ENCODE data around the gene PTTG1IP.

PTTG1IP gene

DNA sequence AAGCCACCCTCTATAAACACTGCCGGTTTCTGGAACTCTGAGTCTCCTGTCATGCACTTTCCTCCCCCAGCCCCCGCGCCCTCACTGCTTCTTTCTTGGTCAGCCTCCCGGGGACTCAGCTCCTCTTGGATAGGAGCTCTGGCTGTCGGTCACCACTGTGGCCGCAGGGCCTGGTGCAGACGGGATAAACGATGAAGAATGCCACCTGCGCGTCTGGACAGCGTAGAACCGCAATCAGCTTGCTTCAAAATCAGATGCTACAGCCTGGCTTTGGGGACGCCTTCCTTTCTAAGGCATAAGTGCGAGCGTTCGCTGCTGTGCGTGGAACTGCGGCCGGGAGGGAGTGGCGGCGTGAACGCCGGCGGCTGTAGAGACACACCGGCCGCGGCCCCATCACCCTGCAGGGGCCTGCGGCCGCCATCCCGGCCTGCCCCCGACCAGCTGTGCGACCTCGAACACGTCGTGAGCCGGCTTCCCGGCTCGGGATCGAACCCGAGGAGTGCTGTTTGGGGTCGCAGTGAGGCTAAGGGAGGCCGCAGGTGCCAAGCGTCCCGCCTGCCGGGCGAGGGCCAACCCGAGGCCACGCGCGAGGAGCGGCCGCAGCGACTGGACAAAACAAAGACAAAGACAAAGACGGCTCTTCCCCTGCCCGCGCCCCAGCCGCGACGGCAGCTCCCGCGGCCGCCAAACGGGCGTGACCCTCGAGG lies 688 bp downstream of the PTTG1IP start:
- Histone ChIP-seq H3K9me3 (ENCODE audit: control insufficient read depth, insufficient read depth, low read length) (no peaks in the 10 kb centered on the region), H3K36me3 (ENCODE audit: insufficient read depth, low read length) (no peaks in the 10 kb centered on the region), H3K9ac (ENCODE audit: low read depth, low read length) (peak overlapping the region; percentile 82), H3K4me1 (ENCODE audit: insufficient read depth, low read length) (peaks cover 32% of the 10 kb centered on the region)

DNA sequence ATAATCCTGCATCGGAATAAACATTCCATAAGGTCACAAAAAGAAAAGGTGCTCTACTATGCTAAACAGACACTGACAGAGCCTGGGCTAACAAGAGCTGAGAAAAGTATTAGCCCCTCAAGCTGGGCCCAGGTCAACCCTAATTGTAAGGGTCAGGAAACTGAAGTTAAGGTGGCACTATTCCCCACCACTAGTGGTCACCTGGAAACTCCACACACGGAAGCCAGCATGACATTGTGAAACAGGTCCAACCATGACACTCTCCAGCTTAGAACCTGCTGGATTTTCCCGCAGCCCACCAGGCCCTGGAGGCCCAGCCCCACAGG lies 1.2 kb downstream of the PTTG1IP start:
- Histone ChIP-seq H3K9ac (ENCODE audit: low read depth, low read length) (peak overlapping the region; percentile 82), H3K4me1 (ENCODE audit: insufficient read depth, low read length) (peaks cover 37% of the 10 kb centered on the region), H3K9me3 (ENCODE audit: control insufficient read depth, insufficient read depth, low read length) (no peaks in the 10 kb centered on the region), H3K36me3 (ENCODE audit: insufficient read depth, low read length) (no peaks in the 10 kb centered on the region)

DNA sequence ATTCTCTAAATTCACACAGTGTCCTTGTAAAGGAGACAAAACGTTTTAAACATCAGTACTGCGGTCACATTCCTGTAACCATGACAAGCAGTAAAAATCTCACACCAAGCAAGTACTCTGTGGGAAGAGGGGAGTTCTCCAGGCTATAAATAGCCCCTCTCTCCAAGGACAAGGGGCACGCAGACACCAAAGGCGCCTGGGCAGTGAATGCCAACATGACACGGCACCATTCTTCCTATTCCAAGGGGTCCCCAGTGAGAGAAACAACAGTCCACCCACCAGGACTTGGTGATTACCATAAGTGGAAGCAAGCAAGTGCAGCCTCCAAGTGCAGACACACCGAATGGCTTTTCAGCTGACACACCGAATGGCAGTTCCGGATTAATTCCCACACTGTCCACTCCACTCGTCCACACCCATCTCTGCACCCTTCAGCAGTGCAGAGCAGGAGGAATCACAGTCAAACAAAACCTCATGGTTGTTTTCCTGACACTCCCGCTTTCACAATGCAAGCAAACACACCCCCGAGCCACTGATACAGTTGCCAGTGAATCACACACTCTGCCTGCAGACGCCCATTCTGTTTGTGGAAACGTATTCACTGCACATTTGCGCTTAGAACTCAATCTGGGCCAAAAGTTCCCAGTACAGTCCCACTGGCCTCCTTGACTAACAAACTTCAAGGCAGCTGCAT lies 1.8 kb downstream of the PTTG1IP start:
- peak overlapping the region; percentile 82; the same call in 1 of the 2 replicates for H3K9ac ChIP-seq (ENCODE audit: low read depth, low read length)
- H3K36me3 ChIP-seq (ENCODE audit: insufficient read depth, low read length) = no peaks in the 10 kb centered on the region
- H3K4me1 ChIP-seq (ENCODE audit: insufficient read depth, low read length) = peaks cover 42% of the 10 kb centered on the region
- H3K9me3 ChIP-seq (ENCODE audit: control insufficient read depth, insufficient read depth, low read length) = no peaks in the 10 kb centered on the region

DNA sequence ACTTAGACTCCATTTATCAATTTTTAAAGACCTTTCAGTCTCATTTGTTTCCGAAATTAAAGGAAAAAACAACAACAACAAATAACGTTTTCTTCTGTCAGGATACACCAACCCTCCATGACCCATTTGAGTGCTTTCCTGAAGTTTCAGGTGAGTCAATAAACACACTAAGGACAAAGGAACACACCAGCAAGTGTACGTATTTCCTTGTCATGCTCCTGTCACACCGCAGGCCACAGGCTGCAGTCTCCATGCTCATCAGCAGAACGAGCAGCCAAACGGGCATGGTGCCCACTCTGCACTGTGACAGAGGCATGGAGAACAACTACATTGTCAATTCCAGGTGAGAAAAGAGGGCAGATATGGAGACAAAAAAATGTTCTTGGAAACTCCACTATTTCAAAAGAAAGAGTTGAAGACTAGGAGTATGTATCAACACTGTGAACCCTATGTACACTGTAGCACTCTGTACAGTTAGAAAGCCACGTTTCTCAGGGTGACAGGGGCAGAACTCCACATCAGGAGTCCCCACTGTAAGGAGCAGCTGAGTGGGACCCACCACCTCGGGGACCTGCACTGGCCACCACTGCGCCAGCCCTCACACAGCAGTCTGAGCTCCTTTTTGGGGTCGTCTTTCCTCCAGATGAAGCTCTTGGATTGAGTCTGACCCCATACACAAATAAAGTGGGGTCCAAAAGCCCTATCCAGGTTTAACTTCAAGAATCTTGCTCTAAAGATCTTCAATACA lies 2.6 kb downstream of the PTTG1IP start:
- H3K36me3 ChIP-seq (ENCODE audit: insufficient read depth, low read length) = 0 out of 2 replicates have a peak, but pooled peaks cover 2% of the 10 kb centered on the region
- H3K4me1 ChIP-seq (ENCODE audit: insufficient read depth, low read length) = peaks cover 49% of the 10 kb centered on the region
- H3K9me3 ChIP-seq (ENCODE audit: control insufficient read depth, insufficient read depth, low read length) = no peaks in the 10 kb centered on the region
- no peak overlapping the region for H3K9ac ChIP-seq (ENCODE audit: low read depth, low read length)

DNA sequence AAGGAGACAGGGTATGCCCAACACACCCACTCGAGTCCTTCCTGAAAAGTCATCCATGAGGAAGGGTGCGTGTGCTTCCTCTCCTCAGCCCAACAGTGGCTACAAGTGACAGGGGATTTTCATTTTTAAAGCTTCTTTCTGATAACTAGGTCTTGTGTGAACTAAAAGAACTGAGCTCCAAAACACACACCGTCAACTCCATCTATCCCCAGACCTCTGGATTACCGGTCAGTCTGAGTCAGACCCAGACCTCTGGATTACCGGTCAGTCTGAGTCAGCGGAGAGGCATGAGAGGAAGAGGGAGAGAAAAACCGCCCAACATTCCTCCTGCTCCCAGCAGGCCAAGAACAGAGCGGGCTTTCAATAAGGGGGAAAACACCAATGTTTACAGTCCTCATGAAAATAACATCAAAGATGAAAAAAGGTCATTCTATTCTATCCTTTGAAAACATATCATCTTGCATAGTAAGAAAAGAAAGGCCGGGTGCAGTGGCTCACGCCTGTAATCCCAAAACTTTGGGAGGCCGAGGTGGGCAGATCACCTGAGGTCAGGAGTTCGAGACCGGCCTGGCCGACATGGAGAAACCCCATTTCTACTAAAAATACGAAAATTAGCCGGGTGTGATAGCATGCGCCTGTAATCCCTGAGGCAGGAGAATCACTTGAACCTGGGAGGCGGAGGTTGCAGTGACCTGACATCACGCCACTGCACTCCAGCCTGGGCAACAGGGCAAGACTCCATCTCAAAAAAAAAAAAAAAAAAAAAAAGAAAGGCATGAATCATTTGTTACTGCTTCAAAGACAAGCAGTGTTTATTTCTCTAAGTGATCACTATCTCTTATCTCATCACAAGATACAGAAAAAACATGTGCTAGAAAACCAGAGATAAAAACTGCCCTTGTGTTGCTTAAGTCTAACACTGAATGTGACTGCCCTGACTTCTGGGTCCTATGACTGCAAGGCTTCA lies 3.4 kb downstream of the PTTG1IP start:
- H3K4me1 ChIP-seq (ENCODE audit: insufficient read depth, low read length) = peaks cover 50% of the 10 kb centered on the region
- peak overlapping the region; percentile 33; the same call in 1 of the 2 replicates for H3K9ac ChIP-seq (ENCODE audit: low read depth, low read length)
- H3K36me3 ChIP-seq (ENCODE audit: insufficient read depth, low read length) = peaks cover 7% of the 10 kb centered on the region
- H3K9me3 ChIP-seq (ENCODE audit: control insufficient read depth, insufficient read depth, low read length) = no peaks in the 10 kb centered on the region

DNA sequence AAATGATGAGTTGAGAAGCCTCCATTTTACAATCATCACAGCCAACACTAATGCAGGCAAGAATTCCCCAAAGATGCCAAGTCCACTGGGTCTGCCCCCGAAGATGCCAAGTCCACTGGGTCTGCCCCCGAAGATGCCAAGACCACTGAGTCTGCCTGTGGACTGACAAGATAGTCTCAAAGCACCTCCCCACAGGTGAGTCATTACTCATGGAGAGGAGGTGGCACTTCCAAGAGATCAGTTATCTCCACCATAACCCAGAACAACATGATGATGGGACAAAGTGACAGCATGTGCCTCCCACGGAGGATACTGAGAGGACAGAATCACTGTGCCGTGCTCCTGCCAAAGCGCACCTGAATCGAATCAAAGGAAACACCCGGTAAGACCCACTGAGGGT lies 4.8 kb downstream of the PTTG1IP start:
- Histone ChIP-seq H3K36me3 (ENCODE audit: insufficient read depth, low read length) (peaks cover 12% of the 10 kb centered on the region), H3K4me1 (ENCODE audit: insufficient read depth, low read length) (peaks cover 50% of the 10 kb centered on the region), H3K9me3 (ENCODE audit: control insufficient read depth, insufficient read depth, low read length) (no peaks in the 10 kb centered on the region), H3K9ac (ENCODE audit: low read depth, low read length) (no peak overlapping the region)

DNA sequence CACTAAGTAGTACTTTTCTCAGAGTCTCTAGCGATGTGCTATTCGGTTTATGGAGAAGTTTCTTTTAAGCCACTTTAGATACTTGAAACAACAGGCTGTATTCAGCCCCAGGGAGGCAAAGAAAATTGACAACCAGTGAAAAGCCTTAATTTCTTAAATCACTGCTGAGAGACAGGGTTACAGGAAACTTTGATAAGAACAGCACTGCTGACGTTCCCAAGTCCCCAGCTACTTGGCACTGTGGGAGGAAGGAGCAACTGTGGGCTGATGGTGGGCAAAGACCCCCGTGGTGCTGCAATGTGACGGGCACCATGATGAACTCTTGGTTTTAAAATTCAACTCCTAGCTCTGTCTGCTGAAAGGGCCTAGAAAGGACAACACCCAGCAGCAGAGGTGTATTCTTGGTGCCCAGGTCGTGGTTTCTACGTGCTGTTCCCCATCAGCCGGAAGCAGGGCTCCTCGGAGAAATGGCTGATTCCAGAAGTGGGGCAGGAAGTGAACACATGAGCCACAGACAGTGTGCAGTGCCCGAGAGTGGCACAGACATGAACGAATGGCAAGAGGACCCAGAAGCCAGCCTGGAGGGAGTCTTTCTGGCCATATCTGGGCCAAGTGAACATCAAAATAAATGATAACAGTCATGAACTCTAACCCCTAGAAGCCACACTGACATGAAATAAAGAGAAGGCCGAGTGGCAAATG lies 5.3 kb downstream of the PTTG1IP start:
- H3K9me3 ChIP-seq (ENCODE audit: control insufficient read depth, insufficient read depth, low read length) = no peaks in the 10 kb centered on the region
- H3K36me3 ChIP-seq (ENCODE audit: insufficient read depth, low read length) = peaks cover 12% of the 10 kb centered on the region
- H3K4me1 ChIP-seq (ENCODE audit: insufficient read depth, low read length) = peaks cover 50% of the 10 kb centered on the region
- no peak overlapping the region for H3K9ac ChIP-seq (ENCODE audit: low read depth, low read length)

DNA sequence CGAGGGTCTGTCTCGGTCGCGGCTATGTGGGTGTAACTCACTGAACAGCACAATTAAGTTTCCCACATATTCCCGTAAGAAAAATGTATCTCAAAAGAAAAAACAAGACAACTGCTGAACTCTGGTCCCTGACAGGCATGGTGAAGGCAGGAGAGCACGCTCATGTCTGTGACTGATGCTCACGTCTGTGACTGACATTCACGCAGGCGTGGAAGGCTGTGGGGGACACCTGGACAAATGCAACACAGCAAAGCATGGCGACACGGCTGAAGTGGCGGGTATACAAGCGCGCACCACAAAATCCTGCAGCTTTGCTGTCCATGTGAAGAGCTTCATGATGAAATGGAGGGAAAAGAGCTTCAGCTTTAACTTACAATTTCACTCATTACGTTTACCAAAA lies 6.0 kb downstream of the PTTG1IP start:
- H3K36me3 ChIP-seq (ENCODE audit: insufficient read depth, low read length) = peaks cover 12% of the 10 kb centered on the region
- no peak overlapping the region for H3K9ac ChIP-seq (ENCODE audit: low read depth, low read length)
- peaks cover 50% of the 10 kb centered on the region for H3K4me1 ChIP-seq (ENCODE audit: insufficient read depth, low read length)
- no peaks in the 10 kb centered on the region for H3K9me3 ChIP-seq (ENCODE audit: control insufficient read depth, insufficient read depth, low read length)

DNA sequence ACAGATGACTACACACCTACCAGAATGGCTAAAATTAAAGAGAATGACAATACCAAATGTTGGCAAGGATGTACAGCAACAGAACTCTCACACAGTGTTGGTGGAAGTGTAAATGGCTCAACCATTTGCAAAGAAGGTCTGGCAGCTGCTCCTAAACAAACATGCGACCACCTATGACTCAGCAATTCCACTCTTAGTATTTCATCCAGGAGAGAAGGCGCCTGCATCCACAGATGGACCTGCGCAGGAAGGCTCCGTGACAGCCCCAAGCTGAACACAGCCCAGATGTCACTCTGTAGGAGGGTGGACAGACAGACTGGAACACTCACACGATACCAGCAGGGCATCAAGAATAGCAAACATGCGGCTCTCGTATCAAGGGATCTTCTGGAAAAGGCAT lies 6.7 kb downstream of the PTTG1IP start:
- Histone ChIP-seq H3K9ac (ENCODE audit: low read depth, low read length) (no peak overlapping the region), H3K9me3 (ENCODE audit: control insufficient read depth, insufficient read depth, low read length) (no peaks in the 10 kb centered on the region), H3K36me3 (ENCODE audit: insufficient read depth, low read length) (peaks cover 12% of the 10 kb centered on the region), H3K4me1 (ENCODE audit: insufficient read depth, low read length) (peaks cover 47% of the 10 kb centered on the region)

DNA sequence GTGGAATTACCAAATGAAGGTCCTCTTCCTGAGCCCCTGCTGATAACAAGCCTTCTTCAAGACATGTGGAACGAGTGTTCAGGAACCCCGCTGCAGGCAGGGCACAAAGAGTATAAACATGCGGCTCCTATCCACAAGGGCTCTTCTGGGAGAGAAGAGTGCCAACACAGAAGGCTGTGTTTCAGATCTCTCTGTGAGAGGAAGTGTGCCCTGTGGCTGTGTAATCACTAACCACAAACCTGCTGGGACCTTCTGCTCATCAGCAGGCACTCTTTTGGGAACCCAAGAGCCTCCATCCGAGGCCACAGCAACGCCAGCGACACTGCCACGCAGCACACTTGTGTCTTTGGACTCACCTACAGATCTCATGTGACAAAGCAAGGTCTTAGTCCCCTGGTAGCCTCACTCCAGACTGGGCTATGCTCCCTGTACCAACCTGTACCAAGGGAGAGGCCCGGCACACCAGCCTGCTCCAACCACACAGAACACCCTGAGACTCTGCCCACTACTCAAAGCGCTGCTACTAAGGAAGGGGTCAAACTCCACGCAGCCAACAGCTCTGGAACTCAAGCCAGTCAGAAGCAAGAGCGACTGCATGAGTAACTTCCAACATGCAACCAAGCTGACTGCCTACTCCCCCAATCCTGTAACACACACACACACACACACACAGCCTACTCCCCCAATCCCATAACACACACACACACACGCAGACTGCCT lies 7.8 kb downstream of the PTTG1IP start:
- Histone ChIP-seq H3K36me3 (ENCODE audit: insufficient read depth, low read length) (peaks cover 12% of the 10 kb centered on the region), H3K9ac (ENCODE audit: low read depth, low read length) (no peak overlapping the region), H3K4me1 (ENCODE audit: insufficient read depth, low read length) (peaks cover 41% of the 10 kb centered on the region), H3K9me3 (ENCODE audit: control insufficient read depth, insufficient read depth, low read length) (no peaks in the 10 kb centered on the region)

DNA sequence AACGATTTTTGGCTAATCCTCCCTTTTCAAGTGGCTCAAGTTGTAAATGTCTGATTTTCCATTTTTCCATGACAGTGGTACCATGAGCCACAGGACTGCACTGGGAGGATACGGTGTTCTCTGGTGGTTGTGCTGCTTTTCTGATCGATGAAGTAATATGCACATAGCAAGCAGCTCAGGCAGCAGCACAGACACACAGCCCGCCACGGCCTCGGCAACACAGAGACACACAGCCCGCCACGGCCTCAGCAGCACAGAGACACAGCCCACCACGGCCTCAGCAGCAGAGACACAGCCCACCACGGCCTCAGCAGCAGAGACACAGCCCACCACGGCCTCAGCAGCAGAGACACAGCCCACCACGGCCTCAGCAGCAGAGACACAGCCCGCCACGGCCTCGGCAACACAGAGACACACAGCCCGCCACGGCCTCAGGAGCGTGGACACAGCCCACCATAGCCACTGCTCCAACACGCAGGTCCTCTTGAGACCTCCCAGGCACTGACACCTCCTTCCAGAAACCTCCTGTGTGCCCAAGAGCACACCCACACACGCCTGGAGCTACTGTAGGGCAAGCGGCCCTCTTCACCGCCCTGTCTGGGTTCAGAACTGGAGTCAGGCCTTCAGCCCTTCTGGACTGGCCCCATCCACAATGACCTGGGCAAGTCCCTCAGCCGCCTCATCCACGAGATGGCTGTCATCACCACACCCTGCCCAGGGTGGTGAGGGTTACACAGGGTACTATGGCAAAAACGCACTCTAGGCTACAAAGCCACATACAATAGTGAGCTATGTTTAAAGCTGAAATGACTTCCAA lies 10.4 kb downstream of the PTTG1IP start:
- H3K36me3 ChIP-seq (ENCODE audit: insufficient read depth, low read length) = peaks cover 16% of the 10 kb centered on the region
- H3K4me1 ChIP-seq (ENCODE audit: insufficient read depth, low read length) = peaks cover 21% of the 10 kb centered on the region
- H3K9me3 ChIP-seq (ENCODE audit: control insufficient read depth, insufficient read depth, low read length) = no peaks in the 10 kb centered on the region
- no peak overlapping the region for H3K9ac ChIP-seq (ENCODE audit: low read depth, low read length)

DNA sequence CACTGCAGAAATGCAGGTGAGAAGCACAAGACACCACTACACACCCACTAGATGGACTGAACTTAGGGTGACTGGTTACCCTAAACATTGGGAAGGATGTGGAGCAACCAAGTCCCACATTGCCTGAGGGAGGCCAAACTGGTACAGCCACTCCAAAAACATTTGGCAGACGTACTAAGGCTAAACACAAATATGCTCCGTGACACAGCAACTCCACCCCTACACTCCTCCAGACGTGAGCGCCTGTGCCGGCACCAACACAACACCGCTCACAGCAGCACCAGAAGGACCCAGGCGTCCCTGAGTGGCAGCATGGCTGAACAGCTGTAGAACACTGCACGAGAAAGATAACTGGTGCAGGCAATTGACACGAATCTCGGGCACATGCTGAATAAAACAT lies 14.7 kb downstream of the PTTG1IP start:
- H3K4me1 ChIP-seq (ENCODE audit: insufficient read depth, low read length) = no peaks in the 10 kb centered on the region
- H3K9me3 ChIP-seq (ENCODE audit: control insufficient read depth, insufficient read depth, low read length) = no peaks in the 10 kb centered on the region
- H3K36me3 ChIP-seq (ENCODE audit: insufficient read depth, low read length) = peaks cover 21% of the 10 kb centered on the region
- no peak overlapping the region for H3K9ac ChIP-seq (ENCODE audit: low read depth, low read length)

All from ES-I3 (cell line).